Measurements from ENCODE around the gene AGGF1.

DNA sequence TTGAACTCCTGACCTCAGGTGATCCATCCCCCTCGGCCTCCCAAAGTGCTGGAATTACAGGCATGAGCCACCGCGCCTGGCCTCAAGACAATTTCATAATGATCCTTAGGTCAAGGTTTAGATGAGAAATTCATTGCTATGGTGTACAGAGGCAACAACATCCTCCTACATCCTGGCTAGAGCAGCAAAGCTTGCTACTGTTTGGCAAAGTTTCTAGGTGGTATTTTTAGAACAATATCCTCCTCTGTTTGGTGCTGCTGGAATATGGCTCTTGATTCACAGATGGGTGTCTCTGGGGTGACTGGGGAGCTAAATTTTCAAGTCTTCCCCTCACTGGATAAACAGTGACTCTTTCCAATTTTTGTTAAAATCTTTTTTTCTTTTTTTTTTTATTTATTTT, 46.7 kb upstream of the AGGF1 start:
- TF ChIP-seq CTCF (conservative IDR thresholded peaks at IDR 0.05 in 1 of 2, IDR thresholded peaks at IDR 0.05 in 1 of 2; ENCODE audit: extremely low read depth in 1 of 2, insufficient read depth in 1 of 2, low read depth in 1 of 2, low read length in 2 of 2): no peak
- no peak for TF ChIP-seq EZH2 (IDR thresholded peaks at IDR 0.05; ENCODE audit: borderline replicate concordance, low read length)

All from mammary epithelial cell (primary cell).